ENCODE results near the gene C14orf180.

C14orf180 gene

GRCh38 chr14:104591506-104592291 is 12.1 kb downstream of the C14orf180 start:
- TF ChIP-seq, protein P1, sequence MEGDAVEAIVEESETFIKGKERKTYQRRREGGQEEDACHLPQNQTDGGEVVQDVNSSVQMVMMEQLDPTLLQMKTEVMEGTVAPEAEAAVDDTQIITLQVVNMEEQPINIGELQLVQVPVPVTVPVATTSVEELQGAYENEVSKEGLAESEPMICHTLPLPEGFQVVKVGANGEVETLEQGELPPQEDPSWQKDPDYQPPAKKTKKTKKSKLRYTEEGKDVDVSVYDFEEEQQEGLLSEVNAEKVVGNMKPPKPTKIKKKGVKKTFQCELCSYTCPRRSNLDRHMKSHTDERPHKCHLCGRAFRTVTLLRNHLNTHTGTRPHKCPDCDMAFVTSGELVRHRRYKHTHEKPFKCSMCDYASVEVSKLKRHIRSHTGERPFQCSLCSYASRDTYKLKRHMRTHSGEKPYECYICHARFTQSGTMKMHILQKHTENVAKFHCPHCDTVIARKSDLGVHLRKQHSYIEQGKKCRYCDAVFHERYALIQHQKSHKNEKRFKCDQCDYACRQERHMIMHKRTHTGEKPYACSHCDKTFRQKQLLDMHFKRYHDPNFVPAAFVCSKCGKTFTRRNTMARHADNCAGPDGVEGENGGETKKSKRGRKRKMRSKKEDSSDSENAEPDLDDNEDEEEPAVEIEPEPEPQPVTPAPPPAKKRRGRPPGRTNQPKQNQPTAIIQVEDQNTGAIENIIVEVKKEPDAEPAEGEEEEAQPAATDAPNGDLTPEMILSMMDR (IDR thresholded peaks at IDR 0.05; ENCODE audit: extremely low read depth, insufficient read depth, missing control alignments), result no peak
- DNase-seq (ENCODE audit: low spot score), result no peak
- in situ Hi-C loops (cut with MboI; ENCODE audit: low pct_unique_long_range_greater_than_20kb, low sequenced_read_pairs, unreplicated experiment), result no loop called here

- in situ Hi-C loops (cut with MboI; ENCODE audit: low pct_unique_long_range_greater_than_20kb, low sequenced_read_pairs, unreplicated experiment), result no loop called here
- TF ChIP-seq, protein P1 (IDR thresholded peaks at IDR 0.05; ENCODE audit: extremely low read depth, insufficient read depth, missing control alignments), result no peak
- DNase-seq (ENCODE audit: low spot score), result no peak
These were observed 12.7 kb downstream of the C14orf180 start for GRCh38 chr14:104592292-104592672.

DNA sequence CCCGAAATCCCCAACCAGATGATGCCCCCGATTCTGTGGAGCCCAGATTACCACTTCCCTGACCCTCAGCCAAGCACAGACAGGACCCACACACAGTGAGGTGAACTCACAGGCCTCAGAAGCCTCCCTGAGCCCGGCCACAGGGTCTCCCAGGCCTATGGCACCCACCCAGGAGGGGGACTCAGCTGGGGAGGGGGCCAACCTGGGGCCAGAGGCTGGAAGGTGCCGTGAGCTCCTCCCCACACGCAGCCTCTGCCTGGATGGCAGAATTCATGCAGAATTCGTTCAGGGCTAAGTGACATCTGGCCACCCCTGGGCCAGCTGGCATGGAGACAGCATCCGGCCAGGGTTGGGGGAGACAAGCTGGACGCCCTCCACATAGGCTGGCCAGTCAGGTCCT is 13.2 kb downstream of the C14orf180 start:
- in situ Hi-C loops (cut with MboI; ENCODE audit: low pct_unique_long_range_greater_than_20kb, low sequenced_read_pairs, unreplicated experiment), result no loop called here
- TF ChIP-seq, protein P1 (IDR thresholded peaks at IDR 0.05; ENCODE audit: extremely low read depth, insufficient read depth, missing control alignments), result no peak

GRCh38 chr14:104593241-104593701 is 13.7 kb downstream of the C14orf180 start:
- TF ChIP-seq, protein P1 (IDR thresholded peaks at IDR 0.05; ENCODE audit: extremely low read depth, insufficient read depth, missing control alignments), result no peak
- DNase-seq (ENCODE audit: low spot score), result no peak
- in situ Hi-C loops (cut with MboI; ENCODE audit: low pct_unique_long_range_greater_than_20kb, low sequenced_read_pairs, unreplicated experiment), result no loop called here

More for the DNA sequence above, 13.2 kb downstream of the C14orf180 start:
- DNase-seq (ENCODE audit: low spot score), result no peak

GRCh38 chr14:104593710-104594136 is 14.2 kb downstream of the C14orf180 start:
- in situ Hi-C loops (cut with MboI; ENCODE audit: low pct_unique_long_range_greater_than_20kb, low sequenced_read_pairs, unreplicated experiment), result no loop called here
- TF ChIP-seq, protein P1 (IDR thresholded peaks at IDR 0.05; ENCODE audit: extremely low read depth, insufficient read depth, missing control alignments), result no peak
- DNase-seq (ENCODE audit: low spot score), result no peak

DNA sequence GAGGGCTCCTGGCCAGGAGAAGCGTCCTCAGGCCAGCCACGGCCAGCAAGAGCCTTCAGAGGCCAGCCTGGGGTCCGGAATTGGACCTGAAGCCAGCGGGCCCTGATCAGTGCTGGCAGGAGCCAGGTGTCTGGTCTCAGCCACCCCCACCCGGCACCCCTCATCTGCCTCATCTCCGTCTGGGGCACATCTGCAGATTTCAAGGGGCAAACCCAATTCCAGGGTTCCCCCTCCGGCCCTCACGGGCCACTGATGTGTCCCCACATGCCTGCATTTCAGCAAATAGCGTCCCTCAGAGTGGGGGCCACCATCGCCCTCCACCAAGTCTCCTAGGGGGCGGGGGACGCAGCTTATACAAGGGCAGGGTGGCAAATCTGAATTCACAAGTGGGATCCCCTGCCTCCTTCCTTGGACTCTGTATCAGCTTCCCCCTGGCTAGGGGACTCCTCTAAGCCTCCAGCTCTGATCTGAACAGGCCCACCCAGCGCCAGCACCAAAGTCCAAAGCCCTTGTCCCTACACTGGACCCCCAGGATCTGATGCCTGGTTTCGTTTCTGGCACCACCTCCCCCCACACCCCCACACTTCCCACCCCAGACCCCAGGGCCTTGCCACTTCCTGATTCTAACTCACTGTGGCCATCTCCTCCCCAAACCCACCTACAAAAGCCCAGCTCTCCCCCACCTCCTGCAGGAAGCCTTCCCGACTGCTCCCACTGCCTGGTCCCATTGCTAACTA is 14.9 kb downstream of the C14orf180 start:
- DNase-seq (ENCODE audit: low spot score), result no peak
- TF ChIP-seq, protein P1 (IDR thresholded peaks at IDR 0.05; ENCODE audit: extremely low read depth, insufficient read depth, missing control alignments), result no peak
- in situ Hi-C loops (cut with MboI; ENCODE audit: low pct_unique_long_range_greater_than_20kb, low sequenced_read_pairs, unreplicated experiment), result no loop called here
